ENCODE measurements around the gene LPP. TPM values are rescaled to one million over a fixed set of nuclear protein-coding genes. Genes with fewer than 3 reads are reported as not detected.

Gene LPP
- total RNA-seq, 1 donor from 2014 or later: 79.6 TPM

GRCh38 chr3:188656196-188656982 lies 502.4 kb downstream of the LPP start:
- intact Hi-C loops (cut with micrococcal nuclease): no loop called here

GRCh38 chr3:188658606-188659005 lies 504.6 kb downstream of the LPP start:
- intact Hi-C loops (cut with micrococcal nuclease): no loop called here

- intact Hi-C loops (cut with micrococcal nuclease): no loop called here
Measured at GRCh38 chr3:188659449-188660090, 505.6 kb downstream of the LPP start.

GRCh38 chr3:188660415-188660814 lies 506.5 kb downstream of the LPP start:
- intact Hi-C loops (cut with micrococcal nuclease): no loop called here

GRCh38 chr3:188661806-188662205 lies 507.8 kb downstream of the LPP start:
- intact Hi-C loops (cut with micrococcal nuclease): no loop called here

GRCh38 chr3:188662214-188662613 lies 508.3 kb downstream of the LPP start:
- intact Hi-C loops (cut with micrococcal nuclease): no loop called here

- intact Hi-C loops (cut with micrococcal nuclease): no loop called here
Measured at GRCh38 chr3:188662795-188663194, 508.8 kb downstream of the LPP start.

GRCh38 chr3:188663839-188664238 lies 509.9 kb downstream of the LPP start:
- intact Hi-C loops (cut with micrococcal nuclease): loop anchor here (2.0 kb wide), 1 partner anchor 925 kb away; no protein-coding TSS in a partner anchor

- intact Hi-C loops (cut with micrococcal nuclease): loop anchor here (2.0 kb wide), 1 partner anchor 926 kb away; no protein-coding TSS in a partner anchor
Measured at GRCh38 chr3:188664795-188665194, 510.8 kb downstream of the LPP start.

- intact Hi-C loops (cut with micrococcal nuclease): no loop called here
Measured at GRCh38 chr3:188667926-188668325, 514.0 kb downstream of the LPP start.

GRCh38 chr3:188670446-188670845 lies 516.5 kb downstream of the LPP start:
- intact Hi-C loops (cut with micrococcal nuclease): no loop called here

GRCh38 chr3:188671971-188672370 lies 518.0 kb downstream of the LPP start:
- intact Hi-C loops (cut with micrococcal nuclease): no loop called here

- intact Hi-C loops (cut with micrococcal nuclease): no loop called here
Measured at GRCh38 chr3:188672840-188673239, 518.9 kb downstream of the LPP start.

- intact Hi-C loops (cut with micrococcal nuclease): no loop called here
Measured at GRCh38 chr3:188673646-188674186, 519.8 kb downstream of the LPP start.

GRCh38 chr3:188674595-188674994 lies 520.6 kb downstream of the LPP start:
- intact Hi-C loops (cut with micrococcal nuclease): no loop called here

- intact Hi-C loops (cut with micrococcal nuclease): no loop called here
Measured at GRCh38 chr3:188677344-188677743, 523.4 kb downstream of the LPP start.

- intact Hi-C loops (cut with micrococcal nuclease): no loop called here
Measured at GRCh38 chr3:188680189-188680588, 526.2 kb downstream of the LPP start.

GRCh38 chr3:188680605-188681004 lies 526.6 kb downstream of the LPP start:
- intact Hi-C loops (cut with micrococcal nuclease): no loop called here

- intact Hi-C loops (cut with micrococcal nuclease): no loop called here
Measured at GRCh38 chr3:188682316-188682715, 528.4 kb downstream of the LPP start.

GRCh38 chr3:188683032-188683521 lies 529.1 kb downstream of the LPP start:
- intact Hi-C loops (cut with micrococcal nuclease): no loop called here

GRCh38 chr3:188684276-188684675 lies 530.3 kb downstream of the LPP start:
- intact Hi-C loops (cut with micrococcal nuclease): no loop called here

- intact Hi-C loops (cut with micrococcal nuclease): no loop called here
Measured at GRCh38 chr3:188685789-188686188, 531.8 kb downstream of the LPP start.

Data from T-helper 2 cell treated with Interferon-gamma antibody and Interleukin-4, amounts not matched to agents 100 ng/mL and 5 ng/mL, for 36 hours (primary cell).